Tibial nerve (tissue), 4 donors: Measurements from ENCODE around the gene GPC5. TPM values are rescaled to one million over a fixed set of nuclear protein-coding genes. Genes with fewer than 3 reads are reported as not detected.
A peak's percentile ranks its signal among the peaks of the same experiment; 100 is the strongest.

Source experiments
- DNase-seq, 2 donors: peaks; one replicate each; pipeline ENCODE4 v3.0.0-alpha.2; 2019; ENCODE audit warnings: low spot score in 2 of 2
- H3K27ac ChIP-seq, 4 donors: fragments of 200-600 bp; sonication (generic) in 3 of 4; one replicate each; pipeline ENCODE4 v1.5.1; 2017 to 2019; ENCODE audit warnings: mild to moderate bottlenecking in 1 of 4
- H3K27me3 ChIP-seq, 2 donors: fragments of 200-600 bp; sonication (generic) in 1 of 2; one replicate each; pipeline versions ENCODE4 v1.5.1 to v1.6.0; 2017 to 2019
- H3K36me3 ChIP-seq, 3 donors: fragments of 200-600 bp; sonication (generic); one replicate each; pipeline ENCODE4 v1.5.1; 2018 to 2019
- H3K4me1 ChIP-seq, 4 donors: fragments of 200-600 bp; sonication (generic) in 3 of 4; one replicate each; pipeline ENCODE4 v1.5.1; 2017 to 2019
- H3K4me3 ChIP-seq, 4 donors: fragments of 200-600 bp; sonication (generic) in 3 of 4; one replicate each; pipeline ENCODE4 v1.5.1; 2017 to 2019; ENCODE audit warnings: mild to moderate bottlenecking in 1 of 4, moderate library complexity in 1 of 4
- H3K9me3 ChIP-seq, 4 donors: fragments of 200-600 bp; sonication (generic) in 3 of 4; one replicate each; pipeline ENCODE4 v1.5.1; 2017 to 2019
- EP300 ChIP-seq, 2 donors: sonication (generic); formaldehyde crosslinking; IDR thresholded peaks; one replicate each; pipeline ENCODE4 v1.6.1; 2017; ENCODE audit warnings: antibody characterized with exemption in 2 of 2, mild to moderate bottlenecking in 1 of 2
- POLR2A ChIP-seq, 2 donors: fragments of 450-650 bp; IDR thresholded peaks; one replicate each; pipeline ENCODE4 v1.6.1; 2017; ENCODE audit warnings: antibody characterized with exemption in 2 of 2, mild to moderate bottlenecking in 2 of 2, moderate library complexity in 2 of 2
- WGBS, 2 donors: methylation state at CpG; one replicate each; pipeline ENCODE4 v1.1.5; 2018; 5-methylcytosine and 5-hydroxymethylcytosine counted together
- total RNA-seq, 4 donors: library from RNA; depleted of rRNA; stranded (reverse); fragments of >200 nt; gene quantifications; one replicate each; pipeline ENCODE4 v1.1.0, GENCODE V29; 2016
- TF ChIP-seq, protein P1 (sequence below), 5 experiments: fragments of 200-600 bp in 3 of 5; fragments of 450-650 bp in 2 of 5; sonication (generic) in 3 of 5; IDR thresholded peaks; one replicate each; pipeline ENCODE4 v1.5.1; 2016 to 2019; ENCODE audit warnings: antibody characterized with exemption in 5 of 5, mild to moderate bottlenecking in 3 of 5, moderate library complexity in 2 of 5

The GPC5 gene
- total RNA-seq, 4 donors from 2014 or later: 3.7 to 5.7 (median 4.2) TPM; not detected in 1

DNA sequence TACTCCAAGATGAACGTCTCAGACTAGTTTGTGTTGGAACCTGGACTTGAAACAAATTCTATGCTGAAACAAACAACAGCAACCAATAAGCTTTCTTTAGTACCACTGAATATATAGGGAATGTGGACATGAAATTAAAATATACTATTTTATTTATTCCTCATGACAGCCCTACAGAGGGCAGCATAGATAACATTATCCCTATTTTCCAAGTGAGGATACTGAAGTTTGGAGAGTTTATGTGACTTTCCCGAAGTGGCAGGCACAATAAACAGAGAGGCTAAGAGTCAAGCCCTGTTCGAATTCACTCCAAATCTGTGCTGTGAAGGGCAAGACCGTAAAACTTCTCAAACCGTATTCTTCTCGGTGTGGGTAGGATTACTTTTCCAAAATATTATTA, 1318.3 kb downstream of the GPC5 start:
- H3K27ac ChIP-seq: no peak overlapping the region
- H3K4me3 ChIP-seq: no peak overlapping the region
- H3K4me1 ChIP-seq: no peaks in the 10 kb centered on the region
- H3K27me3 ChIP-seq: no peaks in the 10 kb centered on the region
- 19 to 20% methylated on average over 6 of the region's 6 CpGs for WGBS, 2 donors
- peak in 1 of 2 donors; percentile 5 for DNase-seq
- H3K36me3 ChIP-seq: no peaks in the 10 kb centered on the region
- TF ChIP-seq POLR2A (IDR thresholded peaks at IDR 0.05) (no peak), EP300 (IDR thresholded peaks at IDR 0.05) (no peak)
- TF ChIP-seq, protein P1, sequence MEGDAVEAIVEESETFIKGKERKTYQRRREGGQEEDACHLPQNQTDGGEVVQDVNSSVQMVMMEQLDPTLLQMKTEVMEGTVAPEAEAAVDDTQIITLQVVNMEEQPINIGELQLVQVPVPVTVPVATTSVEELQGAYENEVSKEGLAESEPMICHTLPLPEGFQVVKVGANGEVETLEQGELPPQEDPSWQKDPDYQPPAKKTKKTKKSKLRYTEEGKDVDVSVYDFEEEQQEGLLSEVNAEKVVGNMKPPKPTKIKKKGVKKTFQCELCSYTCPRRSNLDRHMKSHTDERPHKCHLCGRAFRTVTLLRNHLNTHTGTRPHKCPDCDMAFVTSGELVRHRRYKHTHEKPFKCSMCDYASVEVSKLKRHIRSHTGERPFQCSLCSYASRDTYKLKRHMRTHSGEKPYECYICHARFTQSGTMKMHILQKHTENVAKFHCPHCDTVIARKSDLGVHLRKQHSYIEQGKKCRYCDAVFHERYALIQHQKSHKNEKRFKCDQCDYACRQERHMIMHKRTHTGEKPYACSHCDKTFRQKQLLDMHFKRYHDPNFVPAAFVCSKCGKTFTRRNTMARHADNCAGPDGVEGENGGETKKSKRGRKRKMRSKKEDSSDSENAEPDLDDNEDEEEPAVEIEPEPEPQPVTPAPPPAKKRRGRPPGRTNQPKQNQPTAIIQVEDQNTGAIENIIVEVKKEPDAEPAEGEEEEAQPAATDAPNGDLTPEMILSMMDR (IDR thresholded peaks at IDR 0.05): peak in 3 of 5 experiments; percentile 38 to 46 (median 38)
- peaks cover 0 to 2% (median 0%) of the 10 kb centered on the region in 4 donors for H3K9me3 ChIP-seq

DNA sequence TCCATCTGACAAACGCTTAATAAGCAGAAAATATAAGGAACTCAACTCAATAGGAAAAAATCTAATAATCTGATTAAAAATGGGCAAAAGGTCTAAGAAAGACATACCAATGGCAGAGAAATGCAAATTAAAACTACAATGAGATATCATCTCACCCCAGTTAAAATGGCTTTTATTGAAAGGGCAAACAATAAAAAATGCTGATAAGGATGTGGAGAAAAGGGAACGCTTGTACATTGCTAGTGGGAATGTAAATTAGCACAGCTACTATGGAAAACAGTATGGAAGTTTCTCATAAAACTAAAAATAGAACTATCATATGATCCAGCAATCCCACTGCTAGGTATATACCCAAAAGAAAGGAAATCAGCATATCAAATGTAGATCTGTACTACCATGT, 1319.4 kb downstream of the GPC5 start:
- Histone ChIP-seq H3K27me3 (no peaks in the 10 kb centered on the region), H3K4me3 (no peak overlapping the region), H3K9me3 (no peaks in the 10 kb centered on the region), H3K36me3 (no peaks in the 10 kb centered on the region), H3K27ac (no peak overlapping the region), H3K4me1 (no peaks in the 10 kb centered on the region)
- WGBS, 2 donors: 95 to 97% methylated on average over 2 of the region's 2 CpGs
- TF ChIP-seq, protein P1 (IDR thresholded peaks at IDR 0.05): no peak
- TF ChIP-seq EP300 (IDR thresholded peaks at IDR 0.05): no peak
- TF ChIP-seq POLR2A (IDR thresholded peaks at IDR 0.05): no peak
- no peak for DNase-seq

DNA sequence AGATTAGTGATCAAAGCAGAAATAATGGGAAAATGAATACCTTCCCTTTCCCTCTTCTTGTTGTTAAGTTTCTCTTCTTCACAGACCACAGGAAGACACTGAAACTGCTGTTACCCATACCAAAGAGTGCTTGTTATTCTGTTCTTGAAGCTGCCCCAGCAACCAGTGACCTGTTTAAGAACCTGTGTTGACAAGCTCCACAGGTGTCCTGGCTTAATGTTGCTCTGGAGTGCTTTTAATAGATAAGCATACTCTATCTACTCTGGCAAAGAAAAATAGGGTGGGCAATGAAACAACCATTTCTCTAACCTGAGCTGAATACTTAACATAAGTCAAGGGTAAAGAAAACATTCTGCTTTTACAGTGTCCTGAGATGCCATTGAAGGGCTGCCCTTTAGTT, 1321.4 kb downstream of the GPC5 start:
- H3K9me3 ChIP-seq: no peaks in the 10 kb centered on the region
- H3K4me1 ChIP-seq: no peaks in the 10 kb centered on the region
- no peaks in the 10 kb centered on the region for H3K27me3 ChIP-seq
- H3K4me3 ChIP-seq: no peak overlapping the region
- H3K27ac ChIP-seq: no peak overlapping the region
- TF ChIP-seq EP300 (IDR thresholded peaks at IDR 0.05) (no peak), POLR2A (IDR thresholded peaks at IDR 0.05) (no peak)
- TF ChIP-seq, protein P1 (IDR thresholded peaks at IDR 0.05): no peak
- H3K36me3 ChIP-seq: no peaks in the 10 kb centered on the region
- no peak for DNase-seq

DNA sequence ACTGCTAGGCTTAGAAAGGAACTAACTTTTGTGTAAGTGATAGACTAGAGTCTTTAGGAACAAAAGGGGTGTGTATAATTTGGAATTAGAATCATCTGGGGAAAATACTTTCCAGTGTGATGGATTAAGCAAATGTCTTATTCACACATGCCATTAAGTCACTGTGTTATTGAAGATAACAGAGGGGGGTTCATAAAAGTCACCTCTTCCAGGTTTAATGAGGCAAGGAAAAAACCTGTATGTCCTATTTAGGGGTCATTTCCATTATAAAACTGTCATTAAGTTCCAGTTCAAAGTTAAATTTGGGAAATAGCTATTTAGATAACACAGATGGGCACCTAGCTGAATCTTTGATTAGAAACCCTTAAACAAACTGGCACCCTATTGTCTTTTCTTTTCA, 1323.2 kb downstream of the GPC5 start:
- H3K4me1 ChIP-seq: no peaks in the 10 kb centered on the region
- no peak overlapping the region for H3K27ac ChIP-seq
- H3K4me3 ChIP-seq: no peak overlapping the region
- no peak for TF ChIP-seq EP300 (IDR thresholded peaks at IDR 0.05)
- TF ChIP-seq, protein P1 (IDR thresholded peaks at IDR 0.05): no peak
- H3K9me3 ChIP-seq: no peaks in the 10 kb centered on the region
- H3K36me3 ChIP-seq: no peaks in the 10 kb centered on the region
- no peak for DNase-seq
- no peaks in the 10 kb centered on the region for H3K27me3 ChIP-seq

DNA sequence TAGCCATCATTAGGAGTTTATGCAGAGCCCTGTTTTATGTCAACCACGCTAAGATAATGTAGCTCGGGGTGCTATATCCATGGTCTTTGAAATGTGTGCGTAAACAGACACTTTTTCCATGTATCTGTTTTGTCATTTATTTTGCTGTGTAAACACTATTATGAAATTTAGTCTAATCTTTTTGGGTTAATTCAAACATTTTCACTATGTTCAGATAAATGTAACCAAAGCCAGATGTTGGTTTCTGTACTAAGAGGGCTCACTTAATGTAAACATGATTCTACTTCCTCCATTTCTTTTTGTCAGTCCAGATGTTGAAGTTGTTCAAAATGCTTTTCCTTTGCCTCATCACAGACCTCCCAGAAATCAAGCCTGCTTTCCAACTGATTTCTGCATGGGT, 1328.7 kb downstream of the GPC5 start:
- TF ChIP-seq POLR2A (IDR thresholded peaks at IDR 0.05) (no peak), EP300 (IDR thresholded peaks at IDR 0.05) (no peak)
- TF ChIP-seq, protein P1 (IDR thresholded peaks at IDR 0.05): no peak
- Histone ChIP-seq H3K4me1 (no peaks in the 10 kb centered on the region), H3K9me3 (no peaks in the 10 kb centered on the region), H3K27ac (no peak overlapping the region), H3K27me3 (no peaks in the 10 kb centered on the region), H3K36me3 (no peaks in the 10 kb centered on the region), H3K4me3 (no peak overlapping the region)
- DNase-seq: no peak
- 76% methylated on average over 3 of the region's 3 CpGs for WGBS, 2 donors
